Stimulated activated CD4-positive, alpha-beta T cell treated with anti-CD3 and anti-CD28 coated beads, TNF-alpha, amount 100 ng/mL, for 1 hour (primary cell): Measurements from ENCODE around the gene CHSY1.
"Not testable (repeated sequence)": the region's sequence is repeated elsewhere in the genome, so short reads cannot be mapped to it uniquely, and the experiment has no call there.

Experiments used
- DNase-seq, 3 donors: peaks; one replicate each; pipeline ENCODE4 v3.0.0-alpha.2; 2020; ENCODE audit warnings: low read depth in 3 of 3, low spot score in 1 of 3

Gene CHSY1

GRCh38 chr15:101138086-101138660 lies 113.7 kb downstream of the CHSY1 start:
- no peak for DNase-seq

- no peak for DNase-seq
Measured at GRCh38 chr15:101137312-101137940, 114.4 kb downstream of the CHSY1 start.

- no peak for DNase-seq
Measured at GRCh38 chr15:101136381-101137268, 115.2 kb downstream of the CHSY1 start.

- DNase-seq, result no peak
Measured at GRCh38 chr15:101135532-101136166, 116.2 kb downstream of the CHSY1 start.

GRCh38 chr15:101134780-101135179 lies 117.1 kb downstream of the CHSY1 start:
- DNase-seq, result no peak

- DNase-seq, result no peak
Measured at GRCh38 chr15:101133751-101134261, 118.0 kb downstream of the CHSY1 start.

GRCh38 chr15:101133181-101133460 lies 118.7 kb downstream of the CHSY1 start:
- DNase-seq, result no peak

- no peak for DNase-seq
Measured at GRCh38 chr15:101132390-101133180, 119.3 kb downstream of the CHSY1 start.

GRCh38 chr15:101131489-101132389 lies 120.1 kb downstream of the CHSY1 start:
- DNase-seq, result no peak

- DNase-seq, result no peak
Measured at GRCh38 chr15:101129851-101130380, 121.9 kb downstream of the CHSY1 start.

GRCh38 chr15:101128221-101129015 lies 123.4 kb downstream of the CHSY1 start:
- DNase-seq, result no peak

- peak in 1 of 3 donors; percentile 31 for DNase-seq
Measured at GRCh38 chr15:101127506-101128076, 124.3 kb downstream of the CHSY1 start.

GRCh38 chr15:101126618-101127505 lies 125.0 kb downstream of the CHSY1 start:
- no peak for DNase-seq

GRCh38 chr15:101125881-101126428 lies 125.9 kb downstream of the CHSY1 start:
- not testable (repeated sequence) for DNase-seq
